GM12878 (cell line): Measurements from ENCODE around the gene PNMT. TPM values are rescaled to one million over a fixed set of nuclear protein-coding genes. Genes with fewer than 3 reads are reported as not detected.

Experiments
- BACH1 ChIP-seq: fragments of 450-650 bp; IDR thresholded peaks from 2 replicates; pipeline ENCODE4 v1.6.1; 2017; ENCODE audit warnings: mild to moderate bottlenecking, borderline replicate concordance
- BHLHE40 ChIP-seq, 2 experiments: fragments of 450-650 bp in 1 of 2; IDR thresholded peaks; 2 replicates each; pipeline ENCODE4 v1.6.1; 2011 to 2017; ENCODE audit warnings: low read depth in 2 of 2, borderline replicate concordance in 1 of 2, improper control_type of control experiment in 1 of 2, low read length in 1 of 2, mild to moderate bottlenecking in 1 of 2
- BMI1 ChIP-seq: fragments of 450-650 bp; IDR thresholded peaks from 2 replicates; pipeline ENCODE4 v1.6.1; 2016; ENCODE audit warnings: mild to moderate bottlenecking, moderate library complexity, borderline replicate concordance
- BRCA1 ChIP-seq: IDR thresholded peaks from 2 replicates; pipeline ENCODE4 v1.6.1; 2011; ENCODE audit warnings: low read depth, low read length, improper control_type of control experiment
- CBX3 ChIP-seq: fragments of 200-600 bp; sonication (generic); IDR thresholded peaks from 2 replicates; pipeline ENCODE4 v1.6.1; 2016; ENCODE audit warnings: low read depth, borderline replicate concordance
- CEBPB ChIP-seq, 2 experiments: fragments of 150-350 bp in 1 of 2; IDR thresholded peaks; 2 replicates each; pipeline ENCODE4 v1.6.1; 2012 to 2014; ENCODE audit warnings: low read depth in 2 of 2, low read length in 2 of 2, borderline replicate concordance in 1 of 2, inconsistent platforms in 1 of 2
- CHD2 ChIP-seq: IDR thresholded peaks from 2 replicates; pipeline ENCODE4 v1.6.1; 2011; ENCODE audit warnings: low read depth, low read length, improper control_type of control experiment, borderline replicate concordance
- CHD4 ChIP-seq: fragments of 200-600 bp; sonication (generic); IDR thresholded peaks from 2 replicates; pipeline ENCODE4 v1.6.1; 2016; ENCODE audit warnings: mild to moderate bottlenecking
- CREB1 ChIP-seq: IDR thresholded peaks from 2 replicates; pipeline ENCODE4 v1.6.1; 2012; ENCODE audit warnings: low read depth, mild to moderate bottlenecking, inconsistent platforms
- CTCF ChIP-seq, 3 experiments: IDR thresholded peaks in 2 of 3; conservative IDR thresholded peaks in 1 of 3; 2 replicates each; pipeline ENCODE4 v1.5.1; 2011; ENCODE audit warnings: low read depth in 3 of 3, low read length in 3 of 3, mild to moderate bottlenecking in 3 of 3, control low read depth in 2 of 3, moderate library complexity in 2 of 3, inconsistent platforms in 1 of 3, mixed read lengths in 1 of 3; ENCODE audit not compliant: control insufficient read depth in 2 of 3, insufficient read depth in 1 of 3; ENCODE audit errors: extremely low read depth in 1 of 3
- MYB ChIP-seq: fragments of 150-350 bp; IDR thresholded peaks from 2 replicates; pipeline ENCODE4 v1.6.1; 2014; ENCODE audit warnings: mild to moderate bottlenecking, low read depth, low read length, borderline replicate concordance
- NR2F1 ChIP-seq: fragments of 450-650 bp; conservative IDR thresholded peaks from 2 replicates; pipeline ENCODE4 v1.6.1; 2017; ENCODE audit warnings: mild to moderate bottlenecking
- PAX5 ChIP-seq: IDR thresholded peaks from 2 replicates; pipeline ENCODE4 v1.6.1; 2011; ENCODE audit warnings: low read depth, low read length, borderline replicate concordance
- PML ChIP-seq: IDR thresholded peaks from 2 replicates; pipeline ENCODE4 v1.6.1; 2012; ENCODE audit warnings: low read length, inconsistent platforms
- RELA ChIP-seq: fragments of 450-650 bp; IDR thresholded peaks from 2 replicates; pipeline ENCODE4 v1.8.0; 2014; ENCODE audit warnings: borderline replicate concordance; ENCODE audit not compliant: partially characterized antibody
- SIN3A ChIP-seq: IDR thresholded peaks from 2 replicates; pipeline ENCODE4 v1.6.1; 2012; ENCODE audit warnings: low read depth, low read length, improper control_type of control experiment
- SIX5 ChIP-seq: IDR thresholded peaks from 2 replicates; pipeline ENCODE4 v1.6.1; 2011; ENCODE audit warnings: mild to moderate bottlenecking, low read depth, low read length, moderate library complexity; ENCODE audit not compliant: severe bottlenecking
- SMAD1 ChIP-seq: fragments of 450-650 bp; IDR thresholded peaks from 2 replicates; pipeline ENCODE4 v1.6.1; 2018; ENCODE audit warnings: mild to moderate bottlenecking, low read depth; ENCODE audit not compliant: partially characterized antibody
- SREBF2 ChIP-seq: IDR thresholded peaks from 2 replicates; pipeline ENCODE4 v1.6.1; 2012; ENCODE audit warnings: mild to moderate bottlenecking, low read length
- SRF ChIP-seq, 2 experiments: IDR thresholded peaks; 2 replicates each; pipeline ENCODE4 v1.6.1; 2011; ENCODE audit warnings: low read depth in 2 of 2, low read length in 2 of 2, mild to moderate bottlenecking in 1 of 2, moderate library complexity in 1 of 2
- ZBED1 ChIP-seq: IDR thresholded peaks from 2 replicates; pipeline ENCODE4 v1.6.1; 2016; ENCODE audit warnings: borderline replicate concordance
- polyA plus RNA-seq, 11 experiments: library from polyadenylated mRNA; depleted of rRNA in 4 of 11; unstranded in 6 of 11; stranded (reverse) in 5 of 11; fragments of >200 nt; fragmentation: Nextera tagmentation in 4 of 11; fragmentation: Illumina TruSeq in 1 of 11; extraction: Ambion mirVana in 4 of 11; extraction: Trizol in 1 of 11; gene quantifications; 1 replicate in 1 of 11; 2 replicates in 10 of 11; pipeline versions ENCODE4 v1.2.1 to v1.2.3, GENCODE V29; 2011 to 2016; ENCODE audit warnings: inconsistent platforms in 2 of 11, missing spikeins in 2 of 11, low read depth in 1 of 11
- total RNA-seq, 4 experiments: library from RNA; depleted of rRNA in 3 of 4; stranded (reverse); fragments of >200 nt in 3 of 4; fragmentation: Illumina TruSeq in 1 of 4; extraction: Trizol in 1 of 4; gene quantifications; 2 replicates each; pipeline versions ENCODE4 v1.2.1 to v1.2.3, GENCODE V29; 2013 to 2021
- TF ChIP-seq, protein P1 (sequence below): fragments of 450-650 bp; conservative IDR thresholded peaks from 2 replicates; pipeline ENCODE4 v1.6.1; 2017; ENCODE audit warnings: mild to moderate bottlenecking, moderate library complexity
- TF ChIP-seq, protein P2 (sequence below): fragments of 450-650 bp; IDR thresholded peaks from 2 replicates; pipeline ENCODE4 v1.6.1; 2017; ENCODE audit warnings: antibody characterized with exemption, mild to moderate bottlenecking, moderate library complexity
- TF ChIP-seq, protein P3 (sequence below): IDR thresholded peaks from 2 replicates; pipeline ENCODE4 v1.6.1; 2011; ENCODE audit warnings: borderline replicate concordance, low read depth, mild to moderate bottlenecking, moderate library complexity, mixed read lengths, low read length; ENCODE audit not compliant: insufficient read depth; ENCODE audit errors: extremely low read length

PNMT gene
- total and polyA plus RNA-seq, 10 of the 15 experiments (the other 5 are each of a cell fraction or from before 2014, with no cell fraction given): not detected

- TF ChIP-seq CTCF (IDR thresholded peaks at IDR 0.05 in 2 of 3, conservative IDR thresholded peaks at IDR 0.05 in 1 of 3; ENCODE audit: control insufficient read depth in 2 of 3, extremely low read depth in 1 of 3, insufficient read depth in 1 of 3, low read depth in 3 of 3, low read length in 3 of 3) (no peak), CHD4 (no peak), BHLHE40 (IDR thresholded peaks at IDR 0.05; ENCODE audit: borderline replicate concordance in 1 of 2, low read depth in 2 of 2, low read length in 1 of 2) (no peak), PML (no peak), RELA (no peak), ZBED1 (no peak), SIX5 (no peak), SREBF2 (no peak), CEBPB (IDR thresholded peaks at IDR 0.05; ENCODE audit: borderline replicate concordance in 1 of 2, low read depth in 2 of 2, low read length in 2 of 2) (no peak), BMI1 (peak; percentile 34; the same call in 1 of the 2 replicates), PAX5 (no peak), BRCA1 (no peak), SRF (IDR thresholded peaks at IDR 0.05; ENCODE audit: low read depth in 2 of 2, low read length in 2 of 2) (no peak), SIN3A (no peak), CBX3 (no peak), SMAD1 (no peak), MYB (no peak), NR2F1 (peak; percentile 37; the same call in 1 of the 2 replicates), BACH1 (no peak), CREB1 (no peak), CHD2 (no peak)
- TF ChIP-seq, protein P1, sequence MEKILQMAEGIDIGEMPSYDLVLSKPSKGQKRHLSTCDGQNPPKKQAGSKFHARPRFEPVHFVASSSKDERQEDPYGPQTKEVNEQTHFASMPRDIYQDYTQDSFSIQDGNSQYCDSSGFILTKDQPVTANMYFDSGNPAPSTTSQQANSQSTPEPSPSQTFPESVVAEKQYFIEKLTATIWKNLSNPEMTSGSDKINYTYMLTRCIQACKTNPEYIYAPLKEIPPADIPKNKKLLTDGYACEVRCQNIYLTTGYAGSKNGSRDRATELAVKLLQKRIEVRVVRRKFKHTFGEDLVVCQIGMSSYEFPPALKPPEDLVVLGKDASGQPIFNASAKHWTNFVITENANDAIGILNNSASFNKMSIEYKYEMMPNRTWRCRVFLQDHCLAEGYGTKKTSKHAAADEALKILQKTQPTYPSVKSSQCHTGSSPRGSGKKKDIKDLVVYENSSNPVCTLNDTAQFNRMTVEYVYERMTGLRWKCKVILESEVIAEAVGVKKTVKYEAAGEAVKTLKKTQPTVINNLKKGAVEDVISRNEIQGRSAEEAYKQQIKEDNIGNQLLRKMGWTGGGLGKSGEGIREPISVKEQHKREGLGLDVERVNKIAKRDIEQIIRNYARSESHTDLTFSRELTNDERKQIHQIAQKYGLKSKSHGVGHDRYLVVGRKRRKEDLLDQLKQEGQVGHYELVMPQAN: no peak
- TF ChIP-seq, protein P2, sequence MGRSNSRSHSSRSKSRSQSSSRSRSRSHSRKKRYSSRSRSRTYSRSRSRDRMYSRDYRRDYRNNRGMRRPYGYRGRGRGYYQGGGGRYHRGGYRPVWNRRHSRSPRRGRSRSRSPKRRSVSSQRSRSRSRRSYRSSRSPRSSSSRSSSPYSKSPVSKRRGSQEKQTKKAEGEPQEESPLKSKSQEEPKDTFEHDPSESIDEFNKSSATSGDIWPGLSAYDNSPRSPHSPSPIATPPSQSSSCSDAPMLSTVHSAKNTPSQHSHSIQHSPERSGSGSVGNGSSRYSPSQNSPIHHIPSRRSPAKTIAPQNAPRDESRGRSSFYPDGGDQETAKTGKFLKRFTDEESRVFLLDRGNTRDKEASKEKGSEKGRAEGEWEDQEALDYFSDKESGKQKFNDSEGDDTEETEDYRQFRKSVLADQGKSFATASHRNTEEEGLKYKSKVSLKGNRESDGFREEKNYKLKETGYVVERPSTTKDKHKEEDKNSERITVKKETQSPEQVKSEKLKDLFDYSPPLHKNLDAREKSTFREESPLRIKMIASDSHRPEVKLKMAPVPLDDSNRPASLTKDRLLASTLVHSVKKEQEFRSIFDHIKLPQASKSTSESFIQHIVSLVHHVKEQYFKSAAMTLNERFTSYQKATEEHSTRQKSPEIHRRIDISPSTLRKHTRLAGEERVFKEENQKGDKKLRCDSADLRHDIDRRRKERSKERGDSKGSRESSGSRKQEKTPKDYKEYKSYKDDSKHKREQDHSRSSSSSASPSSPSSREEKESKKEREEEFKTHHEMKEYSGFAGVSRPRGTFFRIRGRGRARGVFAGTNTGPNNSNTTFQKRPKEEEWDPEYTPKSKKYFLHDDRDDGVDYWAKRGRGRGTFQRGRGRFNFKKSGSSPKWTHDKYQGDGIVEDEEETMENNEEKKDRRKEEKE: no peak
- TF ChIP-seq, protein P3, sequence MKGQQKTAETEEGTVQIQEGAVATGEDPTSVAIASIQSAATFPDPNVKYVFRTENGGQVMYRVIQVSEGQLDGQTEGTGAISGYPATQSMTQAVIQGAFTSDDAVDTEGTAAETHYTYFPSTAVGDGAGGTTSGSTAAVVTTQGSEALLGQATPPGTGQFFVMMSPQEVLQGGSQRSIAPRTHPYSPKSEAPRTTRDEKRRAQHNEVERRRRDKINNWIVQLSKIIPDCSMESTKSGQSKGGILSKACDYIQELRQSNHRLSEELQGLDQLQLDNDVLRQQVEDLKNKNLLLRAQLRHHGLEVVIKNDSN: no peak
These were observed 6.6 kb downstream of the PNMT start (continued) for GRCh38 chr17:39674702-39675389.
